ENCODE data around the gene CAPZA2.
A peak's percentile ranks its signal among the peaks of the same experiment; 100 is the strongest.

Gene CAPZA2

DNA sequence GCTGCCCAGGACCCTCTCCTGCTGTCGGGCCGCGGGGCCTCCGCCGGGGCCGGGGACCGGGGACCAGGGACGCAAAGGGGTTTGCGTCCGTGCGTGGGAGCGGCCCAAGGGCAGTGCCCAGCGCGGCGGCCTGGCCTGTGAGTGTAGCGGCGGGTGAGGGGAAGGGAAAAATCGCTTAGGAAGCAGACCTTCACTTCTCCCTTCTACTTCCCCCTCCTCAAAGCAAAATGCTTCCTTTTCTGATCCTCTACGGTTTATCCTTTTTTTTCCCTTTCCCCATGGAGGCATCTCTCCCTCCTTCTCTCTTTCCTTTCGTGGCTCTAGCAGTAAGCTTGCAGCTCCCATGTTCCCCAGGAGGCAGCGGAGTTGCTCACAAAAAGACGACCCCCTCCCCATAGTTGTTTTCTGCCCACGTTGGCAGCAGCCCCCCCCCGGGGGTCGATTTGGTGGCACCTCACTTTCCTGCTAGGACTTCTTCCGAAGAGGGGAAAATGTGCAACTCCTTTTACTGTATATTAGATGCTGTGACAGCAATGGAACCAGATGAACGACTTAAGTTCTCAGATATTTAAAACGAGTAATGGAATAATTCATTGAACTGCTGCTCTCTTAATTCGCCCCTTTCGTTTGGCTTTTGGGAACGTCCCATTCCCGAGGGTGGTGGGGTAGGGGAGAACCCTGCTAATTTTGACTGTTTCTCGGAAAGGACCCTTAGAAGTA lies 724 bp downstream of the CAPZA2 start:
- DNase-seq (ENCODE audit: low spot score), result no peak

GRCh38 chr7:116863936-116864500 lies 1.6 kb downstream of the CAPZA2 start:
- DNase-seq (ENCODE audit: low spot score), result no peak

DNA sequence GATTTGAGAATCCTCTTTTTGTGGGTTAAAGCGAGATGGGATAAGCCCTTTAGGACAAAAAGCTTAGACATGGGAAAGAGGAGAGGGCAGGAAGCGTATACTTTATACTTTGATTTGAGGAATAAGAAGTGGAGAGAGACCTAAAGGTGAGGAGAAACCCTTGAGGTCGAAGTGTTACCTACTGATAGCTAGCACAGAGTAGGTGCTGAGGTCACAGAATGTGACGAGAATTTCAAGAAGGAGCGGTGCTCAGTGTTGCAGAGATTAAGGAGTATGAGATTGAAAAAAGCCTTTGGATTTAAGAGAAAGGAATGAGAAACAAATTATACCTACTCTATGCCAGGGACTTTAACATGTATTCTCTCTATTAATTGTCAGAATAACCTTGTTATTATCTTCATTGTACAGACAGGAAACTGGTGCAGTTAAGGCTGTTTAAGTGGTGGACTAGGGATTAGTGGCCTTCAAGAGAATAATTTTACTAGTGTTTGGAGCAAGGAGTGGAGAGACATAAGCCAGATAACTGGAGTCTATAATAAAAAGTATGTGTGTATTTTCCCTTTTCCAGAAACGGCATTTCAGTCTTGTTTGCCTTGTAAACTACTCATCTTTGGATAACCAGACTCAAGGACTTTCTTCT lies 8.8 kb downstream of the CAPZA2 start:
- no peak for DNase-seq (ENCODE audit: low spot score)

DNA sequence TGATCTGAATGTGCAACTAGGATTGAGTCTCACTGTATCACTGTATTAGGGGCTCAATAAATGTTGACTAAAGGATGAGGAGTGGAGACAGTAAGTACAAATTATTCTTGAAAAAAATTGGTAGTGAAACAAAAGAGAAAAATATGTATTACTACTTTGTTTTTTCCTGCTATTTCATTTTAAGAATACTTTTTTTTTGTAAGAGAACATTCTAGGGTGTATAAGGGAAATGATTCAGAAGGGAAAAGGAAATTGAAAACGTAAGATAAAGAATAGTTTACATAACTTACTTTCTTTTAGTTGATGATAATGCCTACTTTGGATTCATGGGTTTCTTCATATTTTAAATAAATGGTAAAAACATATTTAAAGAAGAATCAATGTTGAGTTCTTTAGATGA lies 9.6 kb downstream of the CAPZA2 start:
- no peak for DNase-seq (ENCODE audit: low spot score)

DNA sequence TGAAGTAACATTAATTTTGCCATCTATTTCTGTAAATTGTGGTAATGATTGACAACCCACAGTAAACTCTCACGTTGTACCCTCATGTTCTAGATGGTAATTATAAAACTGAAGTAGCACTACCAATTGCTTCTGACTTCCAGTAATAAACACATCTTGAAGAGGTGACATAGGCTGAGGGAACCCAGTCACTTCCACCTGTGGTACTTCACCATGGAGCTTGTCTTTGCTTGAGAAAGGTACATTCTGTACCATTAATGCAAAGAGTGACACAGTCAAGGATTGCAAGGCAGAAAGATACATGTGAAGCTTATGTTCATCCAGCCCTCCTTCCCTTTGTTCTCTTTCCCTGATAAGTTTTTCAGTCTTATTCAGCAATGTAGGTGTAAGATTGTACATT lies 11.2 kb downstream of the CAPZA2 start:
- DNase-seq (ENCODE audit: low spot score), result no peak

DNA sequence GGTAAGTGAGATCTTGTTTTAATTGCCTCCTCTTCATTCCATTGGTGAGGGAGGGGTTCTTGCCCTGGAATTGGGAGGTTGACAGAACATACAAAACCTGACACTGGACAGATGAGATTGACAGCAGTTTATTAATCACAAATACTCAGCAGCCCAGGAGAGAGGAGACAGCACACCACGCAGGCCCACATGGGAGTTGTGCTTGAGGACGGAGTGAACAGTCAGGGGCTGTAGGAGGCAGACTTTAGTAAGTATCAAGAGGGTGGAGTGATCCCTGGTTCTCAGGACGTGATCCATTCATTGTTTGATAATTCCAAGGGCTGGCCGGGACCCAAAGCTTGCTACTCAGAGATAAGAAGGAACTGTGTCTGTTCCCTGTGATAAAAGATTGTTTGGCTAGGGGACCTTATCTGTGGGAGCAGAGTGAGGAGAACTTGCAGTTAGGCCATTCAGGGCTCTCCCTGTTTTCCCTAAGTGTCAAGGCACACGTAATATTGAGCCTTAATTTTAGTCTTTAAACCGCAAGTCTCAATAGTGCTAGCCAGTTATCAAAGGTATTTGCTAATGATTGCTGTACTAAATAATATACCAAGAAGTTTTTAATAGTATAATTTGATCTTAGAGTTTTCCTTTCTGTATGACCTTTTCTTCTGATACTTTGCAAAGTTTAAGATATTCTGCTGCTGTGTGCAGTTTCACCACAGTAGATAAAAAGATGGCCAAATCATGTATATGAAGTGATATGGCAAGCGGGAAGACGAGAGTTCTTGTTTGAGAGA lies 14.5 kb downstream of the CAPZA2 start:
- no peak for DNase-seq (ENCODE audit: low spot score)

- no peak for DNase-seq (ENCODE audit: low spot score)
Observed at GRCh38 chr7:116877443-116878217, 15.2 kb downstream of the CAPZA2 start.

DNA sequence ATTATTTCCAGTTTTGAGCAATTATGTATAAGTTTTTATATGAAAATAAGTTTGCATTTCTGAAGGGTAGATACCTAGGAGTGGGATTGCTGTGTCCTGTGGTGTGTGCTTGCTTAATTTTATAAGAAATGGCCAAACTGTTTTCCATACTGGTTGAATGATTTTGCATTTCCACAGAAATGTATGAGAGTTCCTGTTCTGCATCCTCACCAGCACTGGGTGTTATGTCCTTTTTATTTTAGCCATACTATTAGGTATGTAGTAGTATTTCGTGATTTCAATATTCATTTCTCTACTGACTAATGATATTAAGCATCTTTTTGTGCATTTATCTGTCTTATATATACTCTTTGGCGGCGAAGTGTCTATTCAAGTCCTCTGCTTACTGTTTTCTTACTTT lies 22.3 kb downstream of the CAPZA2 start:
- no peak for DNase-seq (ENCODE audit: low spot score)

DNA sequence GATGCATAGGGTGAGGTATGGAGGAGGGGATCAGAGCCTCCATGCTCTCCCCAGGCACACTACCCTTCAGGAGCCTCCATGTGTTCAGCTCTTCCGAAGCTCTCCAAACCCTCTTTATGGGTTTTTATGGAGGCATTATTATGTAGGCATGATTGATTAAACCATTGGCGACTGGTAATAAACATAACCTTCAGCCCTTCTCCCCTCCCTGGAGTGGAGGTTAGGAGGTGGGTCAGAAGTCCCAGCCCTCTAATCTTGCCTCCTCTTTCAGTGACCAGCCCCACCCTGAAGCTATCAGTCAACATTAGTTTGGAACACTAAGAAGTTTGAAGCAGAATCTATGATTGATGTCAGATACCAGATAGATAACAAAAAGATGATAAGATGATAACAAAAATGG lies 23.3 kb downstream of the CAPZA2 start:
- DNase-seq (ENCODE audit: low spot score), result no peak

- DNase-seq (ENCODE audit: low spot score), result no peak
Observed at GRCh38 chr7:116886543-116887156, 24.3 kb downstream of the CAPZA2 start.

DNA sequence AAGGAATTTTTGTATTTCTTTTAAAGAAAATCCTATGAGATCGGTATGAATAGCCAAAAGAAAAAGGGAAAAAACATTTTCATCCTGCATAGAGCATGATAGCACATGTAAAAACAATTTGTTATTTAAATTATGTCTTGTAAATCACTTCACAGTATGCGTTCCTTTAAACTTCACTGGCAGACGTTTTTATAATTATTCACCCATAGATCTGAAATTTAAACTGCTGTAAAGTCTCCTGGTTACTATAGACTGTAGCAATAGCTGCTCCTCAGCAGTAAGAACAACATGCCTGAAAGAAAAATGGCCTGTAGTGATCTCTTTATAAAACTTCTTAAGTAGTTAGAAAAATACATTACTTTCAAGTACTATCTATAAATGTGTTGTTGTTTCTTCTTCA lies 26.5 kb downstream of the CAPZA2 start:
- no peak for DNase-seq (ENCODE audit: low spot score)

- no peak for DNase-seq (ENCODE audit: low spot score)
Observed at GRCh38 chr7:116895849-116896248, 33.5 kb downstream of the CAPZA2 start.

DNA sequence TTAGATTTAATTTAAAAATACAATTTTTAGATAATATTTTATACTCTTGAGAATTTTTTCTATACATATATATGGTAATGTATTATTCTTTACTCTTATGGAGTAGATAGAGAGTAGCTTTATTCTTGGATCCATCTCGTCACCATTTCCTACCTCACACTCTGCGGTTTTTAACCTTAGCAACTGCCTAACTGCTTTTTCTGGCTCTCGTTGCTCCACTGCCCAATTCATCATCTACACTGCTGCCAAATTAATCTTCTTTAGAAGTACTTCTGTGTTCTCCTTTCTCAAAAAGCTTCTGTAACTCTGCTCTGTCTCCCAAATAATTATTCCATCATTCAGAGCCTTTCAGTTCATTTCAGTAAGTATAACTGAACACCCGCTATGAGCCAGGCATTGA lies 35.3 kb downstream of the CAPZA2 start:
- peak; percentile 13 for DNase-seq (ENCODE audit: low spot score)

GRCh38 chr7:116899308-116899707 lies 36.9 kb downstream of the CAPZA2 start:
- DNase-seq (ENCODE audit: low spot score), result no peak

GRCh38 chr7:116901143-116901542 lies 38.8 kb downstream of the CAPZA2 start:
- DNase-seq (ENCODE audit: low spot score), result no peak

DNA sequence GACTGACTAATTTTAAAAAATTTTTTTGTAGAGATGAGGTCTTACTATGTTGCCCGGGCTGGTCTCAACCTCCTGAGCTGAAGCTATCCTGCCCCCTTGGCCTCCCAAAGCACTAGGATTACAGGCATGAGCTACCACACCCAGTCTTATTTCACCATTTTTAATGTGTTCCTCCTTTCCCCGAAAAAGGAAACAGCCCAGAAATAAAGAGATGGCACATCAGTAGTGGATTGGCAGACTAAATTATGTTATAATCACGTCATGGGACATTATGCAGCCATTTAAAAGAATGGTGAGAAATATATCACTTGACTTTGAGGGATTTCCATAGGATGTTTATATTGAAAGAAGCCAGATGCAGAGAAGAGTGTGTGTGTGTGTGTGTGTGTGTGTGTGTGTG lies 40.5 kb downstream of the CAPZA2 start:
- no peak for DNase-seq (ENCODE audit: low spot score)

DNA sequence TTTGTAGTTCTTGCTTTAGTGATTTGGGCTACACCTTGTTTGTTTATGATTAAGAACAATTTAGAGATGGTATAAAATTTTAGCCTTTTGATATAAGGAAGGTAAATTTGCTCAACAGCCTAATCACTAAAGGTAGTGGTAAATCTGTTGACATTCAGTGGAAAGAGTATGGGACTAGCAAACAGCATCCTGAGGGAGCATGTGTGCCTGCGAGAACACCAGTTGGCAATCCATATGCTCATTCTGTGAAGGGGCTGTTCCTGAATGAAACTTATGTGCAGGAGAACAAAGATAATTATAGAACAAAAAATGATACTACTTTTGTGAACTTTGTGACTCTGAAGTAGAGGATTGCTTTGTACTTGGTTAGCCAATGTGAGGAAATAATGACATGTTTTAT lies 44.0 kb downstream of the CAPZA2 start:
- DNase-seq (ENCODE audit: low spot score), result peak; percentile 54

DNA sequence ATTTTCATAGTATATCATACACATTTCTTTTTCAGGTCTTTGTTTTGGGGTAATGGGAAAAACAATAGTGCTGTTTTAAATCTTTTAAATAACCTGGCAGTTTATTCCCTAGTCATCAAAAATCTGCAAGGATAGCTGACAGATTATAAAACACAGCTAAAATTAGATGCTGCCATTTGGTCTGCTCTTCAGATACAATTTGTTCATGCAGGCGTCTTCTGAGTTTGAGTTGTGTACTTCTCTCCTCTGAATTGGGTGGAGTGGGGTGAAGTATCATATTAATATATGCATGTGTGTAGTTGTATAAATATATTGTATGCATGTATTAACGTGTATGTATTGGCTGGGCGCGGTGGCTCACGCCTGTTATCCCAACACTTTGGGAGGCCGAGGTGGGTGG lies 48.0 kb downstream of the CAPZA2 start:
- DNase-seq (ENCODE audit: low spot score), result no peak

DNA sequence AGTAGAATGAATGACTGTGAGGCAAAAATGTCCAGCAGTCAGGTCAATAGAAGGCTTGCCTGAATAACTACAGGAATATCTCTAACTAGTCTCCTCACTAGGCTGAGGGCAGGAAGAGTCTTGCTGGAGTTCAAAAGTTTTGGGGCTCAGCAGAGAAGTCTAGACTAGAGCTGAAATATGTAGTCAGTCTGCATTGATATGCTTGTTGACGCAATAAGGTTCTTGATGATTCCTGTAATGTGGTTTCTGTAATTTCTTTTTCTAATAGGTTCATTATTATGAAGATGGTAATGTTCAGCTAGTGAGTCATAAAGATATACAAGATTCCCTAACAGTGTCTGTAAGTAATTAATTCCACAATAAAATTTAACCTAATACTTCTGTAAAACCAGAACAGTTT lies 49.4 kb downstream of the CAPZA2 start:
- no peak for DNase-seq (ENCODE audit: low spot score)

- no peak for DNase-seq (ENCODE audit: low spot score)
Observed at GRCh38 chr7:116912269-116912909, 50.0 kb downstream of the CAPZA2 start.

- no peak for DNase-seq (ENCODE audit: low spot score)
Observed at GRCh38 chr7:116918704-116919103, 56.3 kb downstream of the CAPZA2 start.
